Dedifferentiated amniotic fluid mesenchymal stem cell (primary cell): ENCODE measurements around the gene MAD2L2.

ENCODE experiments used
- DNase-seq: peaks from one replicate; pipeline ENCODE4 v3.0.0-alpha.2; 2016; ENCODE audit errors: extremely low spot score

MAD2L2 gene

GRCh38 chr1:11629184-11630016 is 51.5 kb downstream of the MAD2L2 start:
- no peak for DNase-seq

- DNase-seq: no peak
Measured at GRCh38 chr1:11628767-11629166, 52.2 kb downstream of the MAD2L2 start.

GRCh38 chr1:11626551-11626950 is 54.4 kb downstream of the MAD2L2 start:
- DNase-seq: no peak
